Measurements from ENCODE around the gene SLAIN2.
A peak's percentile ranks its signal among the peaks of the same experiment; 100 is the strongest.

Gene SLAIN2

GRCh38 chr4:48341776-48342605, 662 bp downstream of the SLAIN2 start:
- no peak for FAIRE-seq
- no peak for DNase-seq (ENCODE audit: insufficient read length, low spot score)

GRCh38 chr4:48342606-48342880, 1.2 kb downstream of the SLAIN2 start:
- TF ChIP-seq POLR2A (IDR thresholded peaks at IDR 0.05; ENCODE audit: low read depth, low read length): no peak
- FAIRE-seq: no peak

More at GRCh38 chr4:48341776-48342605, 662 bp downstream of the SLAIN2 start:
- peak; percentile 52 for TF ChIP-seq POLR2A (IDR thresholded peaks at IDR 0.05; ENCODE audit: low read depth, low read length)

DNA sequence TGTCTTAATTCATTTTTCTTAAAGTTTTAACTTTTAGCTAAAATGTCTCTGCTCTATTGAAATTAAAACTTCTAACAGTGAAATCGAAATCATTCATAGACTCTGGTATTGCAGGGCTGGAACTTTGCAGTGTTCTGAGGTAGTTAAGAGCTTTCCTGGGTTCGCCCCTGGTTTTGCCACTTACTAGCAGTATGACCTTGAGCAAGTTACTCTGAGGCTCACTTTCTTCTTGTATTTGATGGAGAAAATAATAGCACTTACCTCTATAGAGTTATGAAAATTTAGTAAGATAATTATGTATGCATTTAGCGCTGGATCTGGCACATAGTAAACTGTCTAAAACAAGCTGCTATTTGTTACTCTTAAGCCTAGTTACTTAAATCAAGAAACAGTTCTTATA, 1.7 kb downstream of the SLAIN2 start:
- no peak for FAIRE-seq
- no peak for TF ChIP-seq POLR2A (IDR thresholded peaks at IDR 0.05; ENCODE audit: low read depth, low read length)
- no peak for DNase-seq (ENCODE audit: insufficient read length, low spot score)

More at GRCh38 chr4:48342606-48342880, 1.2 kb downstream of the SLAIN2 start:
- DNase-seq (ENCODE audit: insufficient read length, low spot score): no peak

- no peak for FAIRE-seq
- DNase-seq (ENCODE audit: insufficient read length, low spot score): no peak
- TF ChIP-seq POLR2A (IDR thresholded peaks at IDR 0.05; ENCODE audit: low read depth, low read length): no peak
These were observed 2.2 kb downstream of the SLAIN2 start for GRCh38 chr4:48343551-48343950.

GRCh38 chr4:48345542-48345941, 4.2 kb downstream of the SLAIN2 start:
- no peak for TF ChIP-seq POLR2A (IDR thresholded peaks at IDR 0.05; ENCODE audit: low read depth, low read length)
- FAIRE-seq: no peak
- DNase-seq (ENCODE audit: insufficient read length, low spot score): no peak

DNA sequence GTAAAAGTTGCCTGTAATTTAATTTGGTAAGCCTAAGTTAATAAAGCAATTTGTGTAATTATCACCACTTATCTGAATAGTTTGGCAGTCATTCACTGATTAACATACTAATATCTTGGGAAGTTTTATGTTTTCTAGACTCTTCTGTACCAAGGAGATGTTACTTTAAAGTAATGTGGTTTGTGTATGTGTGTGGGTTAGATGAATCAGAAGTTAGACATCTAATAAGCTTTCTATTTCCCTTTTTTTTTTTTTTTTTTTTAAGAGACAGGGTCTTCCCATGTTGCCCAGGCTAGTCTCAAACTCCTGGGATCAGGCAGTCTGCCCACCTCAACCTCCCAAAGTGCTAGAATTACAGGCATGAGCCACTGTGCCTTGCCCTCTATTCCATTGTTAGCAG, 5.3 kb downstream of the SLAIN2 start:
- no peak for FAIRE-seq
- no peak for TF ChIP-seq POLR2A (IDR thresholded peaks at IDR 0.05; ENCODE audit: low read depth, low read length)
- DNase-seq (ENCODE audit: insufficient read length, low spot score): no peak

GRCh38 chr4:48347282-48347921, 6.1 kb downstream of the SLAIN2 start:
- TF ChIP-seq POLR2A (IDR thresholded peaks at IDR 0.05; ENCODE audit: low read depth, low read length): no peak
- no peak for FAIRE-seq
- DNase-seq (ENCODE audit: insufficient read length, low spot score): no peak

- no peak for DNase-seq (ENCODE audit: insufficient read length, low spot score)
- no peak for TF ChIP-seq POLR2A (IDR thresholded peaks at IDR 0.05; ENCODE audit: low read depth, low read length)
- FAIRE-seq: no peak
These were observed 9.5 kb downstream of the SLAIN2 start for GRCh38 chr4:48350871-48351270.

GRCh38 chr4:48352793-48353192, 11.5 kb downstream of the SLAIN2 start:
- no peak for DNase-seq (ENCODE audit: insufficient read length, low spot score)
- no peak for FAIRE-seq
- TF ChIP-seq POLR2A (IDR thresholded peaks at IDR 0.05; ENCODE audit: low read depth, low read length): no peak

DNA sequence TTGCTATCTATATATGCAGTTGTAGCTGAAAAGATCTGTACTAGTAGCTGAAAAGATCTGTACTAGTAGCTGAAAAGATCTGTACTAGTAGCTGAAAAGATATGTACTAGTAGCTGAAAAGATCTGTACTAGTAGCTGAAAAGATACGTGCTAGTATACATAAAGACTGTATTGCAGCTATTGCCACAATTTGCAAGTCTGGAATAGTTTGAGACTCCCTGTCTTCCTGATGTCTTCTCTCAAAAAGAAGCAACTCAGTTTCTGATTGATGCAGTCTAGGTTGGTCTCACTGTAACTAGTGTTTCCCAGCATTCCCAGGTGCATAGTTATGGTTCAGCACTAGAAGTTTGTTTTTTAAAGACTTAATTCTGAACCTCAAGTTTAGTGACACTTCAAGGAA, 15.0 kb downstream of the SLAIN2 start:
- FAIRE-seq (no peak), DNase-seq (ENCODE audit: insufficient read length, low spot score) (no peak)
- no peak for TF ChIP-seq POLR2A (IDR thresholded peaks at IDR 0.05; ENCODE audit: low read depth, low read length)

- no peak for TF ChIP-seq POLR2A (IDR thresholded peaks at IDR 0.05; ENCODE audit: low read depth, low read length)
- FAIRE-seq: peak; percentile 58
- no peak for DNase-seq (ENCODE audit: insufficient read length, low spot score)
These were observed 19.1 kb downstream of the SLAIN2 start for GRCh38 chr4:48360285-48361011.

DNA sequence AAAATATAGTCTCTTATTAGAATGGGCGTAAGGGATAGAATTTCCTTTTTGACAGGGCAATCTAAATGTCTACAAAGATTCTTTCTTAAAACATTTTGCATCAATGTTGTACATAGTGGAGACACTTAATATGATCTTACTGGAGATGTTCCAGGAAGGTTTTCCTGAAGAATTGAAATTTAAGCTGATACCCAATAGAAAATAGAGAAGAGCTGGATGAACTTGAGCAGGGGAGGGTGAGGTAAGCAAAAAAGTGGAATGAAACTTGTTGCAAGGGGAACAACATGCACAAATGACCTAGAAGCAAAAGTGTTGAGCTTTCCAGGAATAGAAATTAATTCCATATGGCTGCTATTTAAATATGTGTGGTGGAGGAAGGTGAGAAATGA, 19.7 kb downstream of the SLAIN2 start:
- FAIRE-seq (no peak), DNase-seq (ENCODE audit: insufficient read length, low spot score) (no peak)
- no peak for TF ChIP-seq POLR2A (IDR thresholded peaks at IDR 0.05; ENCODE audit: low read depth, low read length)

- no peak for FAIRE-seq
These were observed 25.3 kb downstream of the SLAIN2 start for GRCh38 chr4:48366611-48367010.

GRCh38 chr4:48367016-48367415, 25.7 kb downstream of the SLAIN2 start:
- no peak for DNase-seq (ENCODE audit: insufficient read length, low spot score)
- no peak for FAIRE-seq
- no peak for TF ChIP-seq POLR2A (IDR thresholded peaks at IDR 0.05; ENCODE audit: low read depth, low read length)

More at GRCh38 chr4:48366611-48367010, 25.3 kb downstream of the SLAIN2 start:
- TF ChIP-seq POLR2A (IDR thresholded peaks at IDR 0.05; ENCODE audit: low read depth, low read length): no peak
- DNase-seq (ENCODE audit: insufficient read length, low spot score): no peak
